AG04449 (cell line): ENCODE data around the gene GCNA.
"Not testable (repeated sequence)": the region's sequence is repeated elsewhere in the genome, so short reads cannot be mapped to it uniquely, and the experiment has no call there.

Experiments
- CTCF ChIA-PET: fragments of 350-600 bp; formaldehyde crosslinking; extraction: SDS; loops from one replicate; lab custom pipeline; 2021; ENCODE audit warnings: antibody characterized with exemption; lab: Yijun Ruan, JAX
- POLR2A ChIA-PET: fragments of 400-600, 350-600 bp; formaldehyde crosslinking; extraction: SDS; loops from one replicate; lab custom pipeline; 2020; ENCODE audit warnings: antibody characterized with exemption, inconsistent platforms; lab: Yijun Ruan, JAX
- DNase-seq: peaks from one replicate; pipeline ENCODE4 v3.0.0-alpha.2; 2010; ENCODE audit warnings: low read depth, low spot score
- H3K4me3 ChIP-seq: 2 replicates; pipeline ENCODE4 v1.5.1; 2011; ENCODE audit warnings: low read depth, mild to moderate bottlenecking, control low read depth, low read length
- CTCF ChIP-seq: IDR thresholded peaks from one replicate; pipeline ENCODE4 v1.5.1; 2011; ENCODE audit warnings: mild to moderate bottlenecking, moderate library complexity, low read length, control low read depth, inconsistent platforms; ENCODE audit not compliant: insufficient read depth; ENCODE audit errors: missing control alignments

The GCNA gene

GRCh38 chrX:71637253-71637618, 59.0 kb downstream of the GCNA start:
- H3K4me3 ChIP-seq, result no peak overlapping the region

GRCh38 chrX:71637848-71638247, 59.6 kb downstream of the GCNA start:
- TF ChIP-seq CTCF, result no peak
- H3K4me3 ChIP-seq, result peak overlapping the region; percentile 9; the same call in 1 of the 2 replicates
- POLR2A ChIA-PET, result no interaction called here
- CTCF ChIA-PET, result no interaction called here
- no peak for DNase-seq

More at GRCh38 chrX:71637253-71637618, 59.0 kb downstream of the GCNA start:
- ChIA-PET POLR2A (no interaction called here), CTCF (no interaction called here)
- no peak for TF ChIP-seq CTCF
- no peak for DNase-seq

GRCh38 chrX:71638409-71638808, 60.2 kb downstream of the GCNA start:
- ChIA-PET POLR2A (no interaction called here), CTCF (no interaction called here)
- no peak for TF ChIP-seq CTCF
- H3K4me3 ChIP-seq, result no peak overlapping the region
- no peak for DNase-seq

- no peak for DNase-seq
- H3K4me3 ChIP-seq, result no peak overlapping the region
- no peak for TF ChIP-seq CTCF
- POLR2A ChIA-PET, result no interaction called here
- CTCF ChIA-PET, result no interaction called here
Measured at GRCh38 chrX:71640002-71640401, 61.8 kb downstream of the GCNA start.

GRCh38 chrX:71644406-71644805, 66.2 kb downstream of the GCNA start:
- POLR2A ChIA-PET, H3K4me3 ChIP-seq, CTCF ChIA-PET, DNase-seq: not testable (repeated sequence)

GRCh38 chrX:71650333-71650969, 72.2 kb downstream of the GCNA start:
- no peak for TF ChIP-seq CTCF
- CTCF ChIA-PET, result interaction anchor here (1.4 kb wide), 1 partner anchor 28 kb away, joined by 6 read pairs; no protein-coding TSS in a partner anchor
- no peak overlapping the region for H3K4me3 ChIP-seq
- POLR2A ChIA-PET, result no interaction called here
- no peak for DNase-seq

- TF ChIP-seq CTCF, result peak; percentile 51
- H3K4me3 ChIP-seq, result no peak overlapping the region
- DNase-seq, result no peak
- ChIA-PET POLR2A (no interaction called here), CTCF (interaction anchor here (1.0 to 1.5 kb wide), 5 partner anchors 10 to 244 kb away, joined by 3 to 7 read pairs (median 5); no protein-coding TSS in a partner anchor)
Measured at GRCh38 chrX:71652405-71652804, 74.2 kb downstream of the GCNA start.
